HG03432 (cell line): ENCODE measurements around the gene DDX19B.
"Not testable (repeated sequence)": the region's sequence is repeated elsewhere in the genome, so short reads cannot be mapped to it uniquely, and the experiment has no call there.

ENCODE experiments used
- ATAC-seq: cut with Tn5 transposase; IDR thresholded peaks from one replicate; pipeline ENCODE4 v1.9.1; 2021; ENCODE audit warnings: mild to moderate bottlenecking, moderate library complexity; ENCODE audit not compliant: unreplicated experiment

The DDX19B gene

DNA sequence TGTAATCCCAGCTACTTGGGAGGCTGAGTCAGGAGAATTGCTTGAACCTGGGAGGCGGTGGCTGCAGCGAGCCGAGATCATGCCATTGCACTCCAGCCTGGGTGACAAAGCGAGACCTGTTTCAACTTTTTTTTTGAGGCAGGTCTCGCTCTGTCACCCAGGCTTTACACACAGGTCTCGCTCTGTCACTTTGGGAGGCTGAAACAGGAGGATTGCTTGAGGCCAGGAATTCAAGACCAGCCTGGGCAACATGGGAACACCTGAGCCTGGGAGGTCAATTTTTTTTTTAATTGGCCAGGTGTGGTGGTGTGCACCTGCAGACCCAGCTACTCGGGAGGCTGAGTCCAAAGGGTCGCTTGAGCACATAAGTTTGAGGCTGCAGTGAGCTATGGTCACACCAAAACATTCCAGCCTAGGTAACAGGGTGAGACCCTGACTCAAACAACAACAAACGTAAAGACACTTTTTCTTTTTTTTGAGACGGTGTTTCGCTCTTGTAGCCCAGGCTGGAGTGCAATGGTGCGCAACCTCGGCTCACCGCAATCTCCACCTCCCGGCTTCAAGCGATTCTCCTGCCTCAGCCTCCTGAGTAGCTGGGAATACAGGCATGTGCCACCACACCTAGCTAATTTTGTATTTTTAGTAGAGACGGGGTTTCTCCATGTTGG is 11.5 kb upstream of the DDX19B start:
- ATAC-seq = not testable (repeated sequence)

DNA sequence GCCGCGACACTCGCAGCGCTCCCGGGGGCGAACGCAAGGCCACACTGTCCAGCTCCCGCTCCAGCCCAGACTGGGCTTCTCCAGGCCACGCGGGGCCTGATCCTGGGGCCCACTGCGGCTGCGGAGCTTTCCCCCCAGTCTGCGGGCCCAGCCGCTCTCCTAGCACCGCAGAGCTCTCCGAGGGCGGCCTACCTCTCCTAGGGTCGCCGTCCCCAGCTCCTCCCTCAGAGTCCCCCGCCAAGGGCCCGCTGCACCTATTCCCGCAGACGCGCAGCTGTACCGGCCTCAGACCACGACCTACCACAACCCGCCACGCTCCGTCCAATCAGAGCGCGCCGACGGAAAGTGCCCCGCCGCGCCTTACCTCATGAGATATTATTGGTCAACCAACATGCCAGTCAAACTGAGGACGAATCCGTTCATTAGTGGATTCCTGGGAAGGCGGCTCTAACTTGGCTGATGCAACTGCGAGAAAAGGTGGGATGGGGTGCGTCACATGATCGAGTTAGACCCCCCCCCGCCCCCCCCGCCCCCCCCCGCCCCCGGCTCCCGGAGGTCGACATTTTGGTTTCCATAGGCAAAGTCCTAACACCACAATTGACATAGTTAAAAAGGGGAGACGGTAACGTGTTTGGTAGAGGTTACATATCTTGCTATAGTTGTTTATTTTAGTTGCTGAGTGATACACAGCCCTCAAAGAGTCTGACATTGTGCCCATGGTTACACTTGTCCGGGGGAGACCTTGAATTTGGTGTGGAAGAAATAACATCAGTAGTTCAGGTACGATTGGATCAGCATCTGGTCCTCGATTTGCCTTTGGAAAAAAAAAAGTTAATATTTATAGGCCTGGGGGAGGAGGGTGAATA is 9.5 kb upstream of the DDX19B start, which contains the start of gene AARS1:
AARS1 (minus strand) TSS at position 278 of the 866 bp plus-strand sequence. CDS start 6,743 bp downstream, outside the sequence.
- peak; percentile 98 for ATAC-seq

DNA sequence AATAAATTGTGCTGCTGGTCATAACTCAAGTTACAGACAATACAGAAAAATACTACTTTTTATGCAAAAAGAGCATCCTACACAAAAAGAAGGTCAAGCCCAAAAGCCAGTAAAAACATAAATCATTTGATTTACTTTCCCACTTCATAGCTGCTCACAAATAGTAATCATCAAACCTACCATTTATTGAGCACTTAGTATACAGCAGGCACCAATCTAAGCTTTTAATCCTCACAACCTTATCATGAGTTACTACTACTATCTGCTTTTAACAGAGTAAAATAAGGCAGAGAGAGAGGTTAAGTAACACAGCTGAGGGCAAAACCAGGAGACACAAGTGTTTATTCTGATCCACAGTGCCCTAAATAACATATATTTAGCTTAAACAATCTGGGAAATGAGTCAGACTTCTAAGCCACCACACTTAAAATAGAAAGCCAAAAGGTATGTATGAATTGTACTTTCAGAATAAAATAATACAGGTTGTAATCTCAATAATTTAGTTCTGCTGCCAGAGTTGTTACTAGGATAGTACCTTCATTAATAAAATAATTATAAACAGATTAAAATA is 8.0 kb upstream of the DDX19B start:
- no peak for ATAC-seq

- not testable (repeated sequence) for ATAC-seq
These were observed 6.8 kb upstream of the DDX19B start for GRCh38 chr16:70292148-70292547.

DNA sequence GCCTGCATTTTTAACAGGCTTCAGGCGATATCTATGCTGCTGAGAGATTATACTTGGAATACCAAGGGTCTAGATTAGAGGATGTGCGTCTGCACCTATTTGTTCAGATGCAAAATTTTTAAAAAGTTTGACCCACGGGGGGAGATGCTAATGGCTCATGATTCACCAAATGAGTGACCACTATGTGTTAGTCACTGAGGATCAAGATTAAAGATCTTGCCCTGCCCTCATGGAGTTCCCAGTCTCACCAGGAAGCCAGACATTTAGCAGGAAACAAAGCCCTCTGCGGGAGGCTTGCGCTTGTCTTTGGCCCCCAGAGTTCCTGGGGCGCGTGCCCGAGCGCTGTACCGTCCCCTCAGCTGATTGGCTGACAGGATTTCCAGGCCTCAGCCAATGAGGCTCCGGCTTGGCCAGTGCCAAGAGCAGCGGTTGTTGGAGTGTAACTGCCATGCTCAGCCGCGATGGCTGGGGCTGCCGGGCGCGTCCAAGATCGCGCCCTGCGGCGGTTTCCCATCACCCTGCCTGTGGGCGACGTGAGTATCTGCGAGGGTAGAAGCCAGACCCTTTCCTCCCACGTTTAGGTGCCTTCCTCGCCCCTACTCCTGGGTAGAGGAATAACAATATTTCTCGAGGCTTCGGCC is 4.5 kb upstream of the DDX19B start:
- ATAC-seq = no peak

- ATAC-seq = no peak
These were observed 3.4 kb upstream of the DDX19B start for GRCh38 chr16:70295634-70296033.

DNA sequence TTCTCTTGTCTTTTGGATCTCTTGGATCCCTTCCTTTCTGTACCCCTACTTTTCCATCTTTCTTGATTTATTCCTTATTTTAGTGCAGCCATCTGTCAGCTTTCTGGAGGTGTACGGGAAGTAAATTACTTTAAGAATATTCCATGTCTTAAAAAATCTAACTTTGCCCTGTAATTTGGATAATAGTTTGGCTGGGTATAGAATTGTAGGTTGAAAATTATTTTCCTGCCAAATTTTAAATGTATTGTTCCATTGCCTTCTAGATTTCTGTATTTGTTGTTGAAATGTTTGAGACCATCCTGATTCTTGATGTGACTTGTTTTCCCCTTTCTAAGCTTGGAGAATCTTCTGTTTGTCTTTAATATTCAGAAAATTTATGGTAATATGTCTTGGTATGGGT is 2.1 kb downstream of the DDX19B start:
- no peak for ATAC-seq

- no peak for ATAC-seq
These were observed 3.8 kb downstream of the DDX19B start for GRCh38 chr16:70302745-70303144.

DNA sequence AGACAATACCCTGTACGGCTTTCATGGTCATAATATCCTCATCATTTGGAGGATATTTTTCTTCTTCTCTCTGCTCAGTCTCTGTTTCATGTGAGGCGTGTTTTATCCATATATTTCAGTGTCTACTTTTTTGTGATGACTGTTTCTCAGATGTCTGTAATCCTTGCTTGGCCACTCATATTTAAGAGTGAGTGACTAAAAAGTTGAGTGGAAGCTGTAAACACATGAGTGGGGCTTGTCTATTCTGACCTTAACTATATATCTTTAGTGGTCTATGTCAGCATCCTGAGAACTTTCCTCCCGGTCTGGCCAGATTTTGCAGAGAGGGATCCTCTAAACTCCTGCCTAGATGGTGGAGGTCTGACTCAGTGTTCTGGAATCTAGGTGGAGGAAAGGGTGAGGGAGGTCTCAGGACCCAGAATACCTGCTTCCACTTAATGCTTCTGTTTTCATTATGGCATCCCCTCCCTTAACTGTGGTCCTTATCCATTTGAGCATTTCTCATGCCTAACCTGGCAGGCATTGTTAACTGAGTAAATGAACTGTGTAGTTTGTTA is 6.0 kb downstream of the DDX19B start:
- no peak for ATAC-seq

- no peak for ATAC-seq
These were observed 7.9 kb downstream of the DDX19B start for GRCh38 chr16:70306880-70307279.

- ATAC-seq = not testable (repeated sequence)
These were observed 8.7 kb downstream of the DDX19B start for GRCh38 chr16:70307726-70308125.

DNA sequence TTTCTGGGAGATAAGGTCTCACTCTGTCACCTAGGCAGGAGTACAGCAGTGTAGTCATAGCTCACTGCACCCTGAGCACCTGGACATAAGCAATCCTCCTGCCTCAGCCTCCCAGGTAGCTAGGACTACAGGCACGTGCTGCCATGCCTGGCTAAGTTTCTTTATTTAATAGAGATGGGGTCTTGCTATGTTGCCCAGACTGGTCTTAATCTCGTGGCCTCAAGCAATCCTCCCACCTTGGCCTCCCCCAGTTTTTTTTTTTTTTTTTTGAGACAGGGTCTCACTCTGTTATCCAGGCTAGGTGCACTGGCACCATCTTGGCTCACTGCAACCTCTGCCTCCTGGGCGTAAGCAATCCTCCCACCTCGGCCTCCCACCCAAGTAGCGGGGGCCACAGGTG is 21.1 kb downstream of the DDX19B start:
- no peak for ATAC-seq

DNA sequence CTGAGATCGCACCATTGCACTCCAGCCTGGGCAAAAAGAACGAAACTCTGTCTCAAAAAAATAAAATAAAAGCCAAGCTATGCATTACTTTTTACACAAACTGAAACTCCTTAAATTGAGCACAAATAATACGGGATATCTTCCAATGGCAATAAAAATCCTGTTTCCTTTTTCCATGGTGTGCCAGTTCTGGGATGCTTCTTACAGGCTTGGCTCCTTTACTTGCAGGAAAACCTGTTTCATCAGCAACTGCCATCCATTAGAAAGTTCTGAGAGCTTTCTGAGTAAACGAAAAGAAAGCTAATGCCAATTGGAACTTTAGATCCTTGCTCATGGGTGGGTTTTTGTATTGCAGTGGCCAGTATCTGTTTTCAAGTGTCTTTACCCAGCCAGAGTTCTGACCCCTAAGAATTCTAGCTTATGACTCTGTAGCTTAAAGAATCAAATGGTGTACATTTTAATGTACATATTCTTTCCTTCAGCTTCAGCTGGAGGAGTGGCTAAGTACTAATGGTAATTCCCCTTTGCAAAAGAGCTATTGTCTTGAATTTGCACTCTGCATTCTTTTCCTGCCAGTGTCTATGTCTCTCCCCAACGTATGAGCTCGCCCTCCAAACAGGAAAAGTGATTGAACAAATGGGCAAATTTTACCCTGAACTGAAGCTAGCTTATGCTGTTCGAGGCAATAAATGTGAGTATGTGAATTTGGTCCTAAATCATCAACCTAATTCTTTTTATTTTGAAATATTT is 26.2 kb downstream of the DDX19B start:
- ATAC-seq = no peak

GRCh38 chr16:70331091-70331490 is 32.1 kb downstream of the DDX19B start:
- no peak for ATAC-seq

GRCh38 chr16:70331588-70332358 is 32.8 kb downstream of the DDX19B start:
- ATAC-seq = no peak

- not testable (repeated sequence) for ATAC-seq
These were observed 33.7 kb downstream of the DDX19B start for GRCh38 chr16:70332728-70333127.

GRCh38 chr16:70337814-70338213 is 38.8 kb downstream of the DDX19B start:
- no peak for ATAC-seq

- ATAC-seq = no peak
These were observed 42.6 kb downstream of the DDX19B start for GRCh38 chr16:70341600-70341999.

- no peak for ATAC-seq
These were observed 43.0 kb downstream of the DDX19B start for GRCh38 chr16:70342016-70342415.
